ENCODE data around the gene ZDHHC14. TPM values are rescaled to one million over a fixed set of nuclear protein-coding genes. Genes with fewer than 3 reads are reported as not detected.
"Not testable (repeated sequence)": the region's sequence is repeated elsewhere in the genome, so short reads cannot be mapped to it uniquely, and the experiment has no call there.

The ZDHHC14 gene
- total RNA-seq, 4 donors from 2014 or later, result 11.4 to 20.8 (median 15.6) TPM

GRCh38 chr6:157392927-157393668 lies 12.1 kb downstream of the ZDHHC14 start:
- H3K4me1 ChIP-seq, result peaks cover 0 to 10% (median 3%) of the 10 kb centered on the region in 4 donors
- DNase-seq (ENCODE audit: low spot score in 2 of 2), result no peak
- no peak overlapping the region for H3K4me3 ChIP-seq
- H3K9me3 ChIP-seq, result peaks cover 0 to 24% (median 8%) of the 10 kb centered on the region in 4 donors
- 77 to 88% methylated on average over 14 of the region's 14 CpGs for WGBS, 2 donors
- no peak overlapping the region for H3K27ac ChIP-seq
- no peaks in the 10 kb centered on the region for H3K27me3 ChIP-seq
- no peaks in the 10 kb centered on the region for H3K36me3 ChIP-seq
- TF ChIP-seq EP300 (IDR thresholded peaks at IDR 0.05) (no peak), CTCF (IDR thresholded peaks at IDR 0.05) (no peak), POLR2A (IDR thresholded peaks at IDR 0.05) (no peak)

GRCh38 chr6:157393669-157394327 lies 12.8 kb downstream of the ZDHHC14 start:
- no peak for TF ChIP-seq EP300 (IDR thresholded peaks at IDR 0.05)
- no peak for TF ChIP-seq CTCF (IDR thresholded peaks at IDR 0.05)
- TF ChIP-seq POLR2A (IDR thresholded peaks at IDR 0.05), result no peak
- no peak for DNase-seq (ENCODE audit: low spot score in 2 of 2)
- Histone ChIP-seq H3K27ac (no peak overlapping the region), H3K36me3 (no peaks in the 10 kb centered on the region), H3K27me3 (no peaks in the 10 kb centered on the region), H3K4me3 (no peak overlapping the region), H3K9me3 (peaks cover 0 to 24% (median 8%) of the 10 kb centered on the region in 4 donors), H3K4me1 (peaks cover 0 to 10% (median 3%) of the 10 kb centered on the region in 4 donors)
- WGBS, 2 donors, result 71 to 76% methylated on average over 6 of the region's 6 CpGs

- not testable (repeated sequence) for H3K27me3 ChIP-seq; H3K4me3 ChIP-seq; DNase-seq (ENCODE audit: low spot score in 2 of 2); H3K4me1 ChIP-seq; H3K27ac ChIP-seq; H3K36me3 ChIP-seq
- 96 to 97% methylated on average over 11 of the region's 11 CpGs for WGBS, 2 donors
- H3K9me3 ChIP-seq, result peaks cover 0 to 14% (median 6%) of the 10 kb centered on the region in 4 donors
These were observed 14.2 kb downstream of the ZDHHC14 start for GRCh38 chr6:157395199-157395598.

- H3K4me3 ChIP-seq, result no peak overlapping the region
- H3K9me3 ChIP-seq, result peaks cover 0 to 6% (median 2%) of the 10 kb centered on the region in 4 donors
- no peaks in the 10 kb centered on the region for H3K27me3 ChIP-seq
- peaks cover 0 to 3% (median 0%) of the 10 kb centered on the region in 3 donors for H3K36me3 ChIP-seq
- 83 to 84% methylated on average over 3 of the region's 3 CpGs for WGBS, 2 donors
- TF ChIP-seq POLR2A (IDR thresholded peaks at IDR 0.05), result no peak
- TF ChIP-seq EP300 (IDR thresholded peaks at IDR 0.05), result no peak
- TF ChIP-seq CTCF (IDR thresholded peaks at IDR 0.05), result no peak
- H3K4me1 ChIP-seq, result peaks cover 0 to 10% (median 3%) of the 10 kb centered on the region in 4 donors
- H3K27ac ChIP-seq, result no peak overlapping the region
- no peak for DNase-seq (ENCODE audit: low spot score in 2 of 2)
These were observed 15.0 kb downstream of the ZDHHC14 start for GRCh38 chr6:157396026-157396425.

GRCh38 chr6:157397660-157398059 lies 16.7 kb downstream of the ZDHHC14 start:
- no peak for DNase-seq (ENCODE audit: low spot score in 2 of 2)
- Histone ChIP-seq H3K36me3 (peaks cover 0 to 3% (median 0%) of the 10 kb centered on the region in 3 donors), H3K9me3 (no peaks in the 10 kb centered on the region), H3K4me3 (no peak overlapping the region), H3K27ac (no peak overlapping the region), H3K27me3 (no peaks in the 10 kb centered on the region), H3K4me1 (peaks cover 0 to 10% (median 3%) of the 10 kb centered on the region in 4 donors)
- 73 to 82% methylated on average over 9 of the region's 9 CpGs for WGBS, 2 donors
- TF ChIP-seq EP300 (IDR thresholded peaks at IDR 0.05), result no peak
- no peak for TF ChIP-seq POLR2A (IDR thresholded peaks at IDR 0.05)
- TF ChIP-seq CTCF (IDR thresholded peaks at IDR 0.05), result no peak
